IPS-20b (cell line): Measurements from ENCODE around the gene IFNAR1.

ENCODE experiments used
- H3K27ac ChIP-seq: one replicate; pipeline ENCODE4 v1.5.1; 2013; ENCODE audit warnings: low read length
- H3K27me3 ChIP-seq: 2 replicates; pipeline ENCODE4 v1.6.1; 2013; ENCODE audit warnings: mild to moderate bottlenecking, low read length, inconsistent platforms; ENCODE audit not compliant: insufficient read depth
- H3K36me3 ChIP-seq: 2 replicates; pipeline ENCODE4 v1.6.1; 2013; ENCODE audit warnings: low read depth, mild to moderate bottlenecking, inconsistent platforms, low read length, moderate library complexity; ENCODE audit not compliant: insufficient read depth
- H3K4me1 ChIP-seq: 2 replicates; pipeline ENCODE4 v1.6.1; 2013; ENCODE audit warnings: mild to moderate bottlenecking, control low read depth, inconsistent platforms, low read length, moderate library complexity; ENCODE audit not compliant: insufficient read depth
- H3K4me3 ChIP-seq: 2 replicates; pipeline ENCODE4 v1.5.1; 2013; ENCODE audit warnings: mild to moderate bottlenecking, low read length, inconsistent platforms
- H3K9ac ChIP-seq: 2 replicates; pipeline ENCODE4 v1.6.1; 2013; ENCODE audit warnings: low read depth, mild to moderate bottlenecking, inconsistent platforms, low read length, moderate library complexity
- H3K9me3 ChIP-seq: 2 replicates; pipeline ENCODE4 v1.6.1; 2013; ENCODE audit warnings: mild to moderate bottlenecking, low read depth, low read length, inconsistent platforms; ENCODE audit not compliant: insufficient read depth

IFNAR1 gene

DNA sequence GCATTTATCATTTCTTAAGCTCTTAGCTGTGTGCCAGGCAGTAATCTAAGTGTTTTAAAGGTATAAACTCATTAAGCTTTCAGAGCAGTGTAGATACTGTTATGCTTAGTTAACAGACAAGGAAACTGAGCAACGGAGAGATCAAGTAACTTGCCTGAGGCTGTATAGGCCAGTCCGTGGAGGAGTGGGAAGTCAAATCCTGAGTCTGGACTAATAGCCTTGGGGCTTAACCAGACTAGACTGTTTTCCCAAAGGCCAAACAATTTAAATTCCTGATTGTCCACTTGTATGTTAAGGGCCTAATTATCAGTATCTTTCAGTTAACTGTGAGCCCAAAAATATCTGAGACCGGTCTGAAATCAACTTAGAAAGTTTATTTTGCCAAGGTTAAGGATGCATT lies 2.6 kb downstream of the IFNAR1 start:
- Histone ChIP-seq H3K27ac (no peak overlapping the region), H3K9me3 (peaks cover 6% of the 10 kb centered on the region; the same call in 1 of the 2 replicates), H3K4me1 (no peaks in the 10 kb centered on the region), H3K4me3 (no peak overlapping the region), H3K36me3 (peaks cover 17% of the 10 kb centered on the region), H3K9ac (no peak overlapping the region), H3K27me3 (no peaks in the 10 kb centered on the region)

DNA sequence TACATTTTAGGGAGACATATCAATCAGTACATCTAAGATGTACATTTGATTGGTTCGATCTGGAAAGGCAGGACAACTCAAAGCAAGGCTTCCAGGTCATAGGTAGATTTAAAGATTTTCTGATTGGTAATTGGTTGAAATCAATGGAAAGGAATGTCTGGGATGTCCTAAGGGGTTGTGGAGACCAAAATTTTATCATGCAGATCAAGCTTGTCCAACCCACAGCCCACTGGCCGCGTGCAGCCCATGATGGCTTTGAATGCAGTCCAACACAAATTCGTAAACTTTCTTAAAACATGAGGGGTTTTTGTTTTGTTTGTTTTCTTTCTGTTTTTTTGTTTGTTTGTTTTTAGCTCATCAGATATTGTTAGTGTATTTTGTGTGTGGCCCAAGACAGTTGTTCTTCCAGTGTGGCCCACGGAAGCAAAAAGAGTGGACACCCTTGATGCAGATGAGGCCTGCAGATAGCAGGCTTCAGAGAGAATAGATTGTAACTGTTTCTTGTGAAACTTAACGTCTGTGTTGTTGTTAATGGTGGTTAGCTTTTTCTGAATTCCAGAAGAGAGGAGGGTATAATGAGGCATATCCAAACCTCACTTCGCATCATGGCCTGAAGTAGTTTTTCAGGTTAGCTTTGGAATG lies 3.1 kb downstream of the IFNAR1 start:
- no peaks in the 10 kb centered on the region for H3K27me3 ChIP-seq
- no peaks in the 10 kb centered on the region for H3K4me1 ChIP-seq
- H3K9ac ChIP-seq: no peak overlapping the region
- peaks cover 18% of the 10 kb centered on the region for H3K36me3 ChIP-seq
- no peak overlapping the region for H3K27ac ChIP-seq
- H3K4me3 ChIP-seq: no peak overlapping the region
- peaks cover 12% of the 10 kb centered on the region for H3K9me3 ChIP-seq

GRCh38 chr21:33330726-33331125 lies 6.0 kb downstream of the IFNAR1 start:
- Histone ChIP-seq H3K9ac (no peak overlapping the region), H3K9me3 (peaks cover 14% of the 10 kb centered on the region), H3K27me3 (no peaks in the 10 kb centered on the region), H3K4me1 (no peaks in the 10 kb centered on the region), H3K36me3 (peaks cover 18% of the 10 kb centered on the region), H3K27ac (no peak overlapping the region), H3K4me3 (no peak overlapping the region)

DNA sequence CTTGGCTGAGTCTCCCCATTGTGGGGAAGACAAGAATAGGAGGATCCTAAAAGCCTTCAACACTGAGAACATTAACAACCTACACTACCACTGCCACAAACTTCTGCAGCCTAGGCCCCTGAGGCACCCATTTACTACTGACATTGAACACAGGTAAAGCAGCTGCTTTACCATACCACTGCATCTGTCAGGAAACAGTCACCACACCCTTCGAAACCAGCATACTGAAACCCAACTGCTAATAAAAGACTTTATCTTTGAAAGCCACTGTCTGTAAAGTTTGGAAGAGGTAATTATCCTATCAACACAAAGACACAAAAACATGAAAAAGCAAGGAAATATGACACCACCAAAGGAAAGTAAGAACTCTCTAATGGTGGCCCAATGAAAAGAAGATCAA lies 7.4 kb downstream of the IFNAR1 start:
- peaks cover 14% of the 10 kb centered on the region for H3K9me3 ChIP-seq
- H3K4me1 ChIP-seq: no peaks in the 10 kb centered on the region
- H3K36me3 ChIP-seq: peaks cover 18% of the 10 kb centered on the region
- H3K4me3 ChIP-seq: no peak overlapping the region
- H3K27ac ChIP-seq: no peak overlapping the region
- no peak overlapping the region for H3K9ac ChIP-seq
- no peaks in the 10 kb centered on the region for H3K27me3 ChIP-seq

- Histone ChIP-seq H3K4me1 (no peaks in the 10 kb centered on the region), H3K27me3 (no peaks in the 10 kb centered on the region), H3K4me3 (no peak overlapping the region), H3K9ac (no peak overlapping the region), H3K9me3 (peaks cover 14% of the 10 kb centered on the region), H3K27ac (no peak overlapping the region), H3K36me3 (peaks cover 22% of the 10 kb centered on the region)
These were observed 9.4 kb downstream of the IFNAR1 start for GRCh38 chr21:33334191-33334590.

GRCh38 chr21:33334824-33335223 lies 10.1 kb downstream of the IFNAR1 start:
- H3K4me1 ChIP-seq: no peaks in the 10 kb centered on the region
- no peaks in the 10 kb centered on the region for H3K27me3 ChIP-seq
- no peak overlapping the region for H3K9ac ChIP-seq
- H3K27ac ChIP-seq: no peak overlapping the region
- H3K9me3 ChIP-seq: peaks cover 14% of the 10 kb centered on the region
- no peak overlapping the region for H3K4me3 ChIP-seq
- peaks cover 22% of the 10 kb centered on the region for H3K36me3 ChIP-seq

DNA sequence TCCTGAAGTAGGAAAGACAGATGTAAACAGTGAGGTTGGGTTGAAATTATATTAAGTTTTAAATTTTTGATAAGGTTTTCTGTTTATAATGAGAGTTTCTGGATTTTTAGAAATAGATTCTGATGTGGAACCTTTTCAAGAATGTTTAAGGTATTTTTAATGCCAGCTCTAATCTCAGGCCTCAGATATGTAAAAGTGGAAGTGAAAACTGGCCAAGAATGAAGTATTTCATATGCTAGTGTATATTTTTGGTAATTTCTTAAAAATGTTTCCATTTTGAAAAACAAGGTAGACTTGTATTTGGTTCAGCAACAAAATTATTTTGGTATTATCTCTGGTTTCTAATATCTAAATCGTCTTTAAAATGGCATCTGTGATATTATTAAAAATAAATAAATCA lies 14.4 kb downstream of the IFNAR1 start:
- H3K36me3 ChIP-seq: peaks cover 26% of the 10 kb centered on the region
- H3K9me3 ChIP-seq: no peaks in the 10 kb centered on the region
- no peaks in the 10 kb centered on the region for H3K4me1 ChIP-seq
- H3K9ac ChIP-seq: no peak overlapping the region
- H3K4me3 ChIP-seq: no peak overlapping the region
- H3K27ac ChIP-seq: no peak overlapping the region
- H3K27me3 ChIP-seq: no peaks in the 10 kb centered on the region

- Histone ChIP-seq H3K36me3 (peaks cover 27% of the 10 kb centered on the region), H3K4me1 (no peaks in the 10 kb centered on the region), H3K9me3 (no peaks in the 10 kb centered on the region), H3K27me3 (no peaks in the 10 kb centered on the region), H3K27ac (no peak overlapping the region), H3K9ac (no peak overlapping the region), H3K4me3 (no peak overlapping the region)
These were observed 15.1 kb downstream of the IFNAR1 start for GRCh38 chr21:33339918-33340317.

GRCh38 chr21:33345751-33346238 lies 21.0 kb downstream of the IFNAR1 start:
- no peak overlapping the region for H3K27ac ChIP-seq
- no peak overlapping the region for H3K9ac ChIP-seq
- H3K4me3 ChIP-seq: no peak overlapping the region
- no peaks in the 10 kb centered on the region for H3K27me3 ChIP-seq
- no peaks in the 10 kb centered on the region for H3K9me3 ChIP-seq
- H3K36me3 ChIP-seq: peaks cover 53% of the 10 kb centered on the region
- H3K4me1 ChIP-seq: no peaks in the 10 kb centered on the region

DNA sequence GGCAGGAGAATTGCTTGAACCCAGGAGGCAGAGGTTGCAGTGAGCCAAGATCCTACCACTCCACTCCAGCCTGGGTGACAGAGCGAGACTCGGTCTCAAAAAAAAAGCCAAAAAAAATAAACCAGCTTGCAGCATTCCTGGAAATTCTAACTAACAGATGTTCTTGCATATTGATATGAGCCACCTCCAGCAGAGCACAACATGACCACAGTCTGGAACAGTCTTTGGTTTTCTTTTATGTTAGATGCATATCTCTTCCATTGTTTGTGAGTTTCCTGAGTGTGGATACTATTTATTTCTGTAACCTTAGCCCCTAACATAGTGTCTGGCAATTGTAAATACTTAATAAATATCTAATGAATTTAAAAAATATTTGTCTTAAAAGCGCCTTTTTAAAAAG lies 23.9 kb downstream of the IFNAR1 start:
- Histone ChIP-seq H3K36me3 (peaks cover 42% of the 10 kb centered on the region), H3K9me3 (no peaks in the 10 kb centered on the region), H3K4me1 (no peaks in the 10 kb centered on the region), H3K27me3 (no peaks in the 10 kb centered on the region), H3K27ac (no peak overlapping the region), H3K4me3 (no peak overlapping the region), H3K9ac (no peak overlapping the region)

GRCh38 chr21:33350676-33351075 lies 25.9 kb downstream of the IFNAR1 start:
- Histone ChIP-seq H3K9me3 (no peaks in the 10 kb centered on the region), H3K4me1 (no peaks in the 10 kb centered on the region), H3K4me3 (no peak overlapping the region), H3K9ac (no peak overlapping the region), H3K27me3 (no peaks in the 10 kb centered on the region), H3K27ac (no peak overlapping the region), H3K36me3 (peaks cover 45% of the 10 kb centered on the region)

DNA sequence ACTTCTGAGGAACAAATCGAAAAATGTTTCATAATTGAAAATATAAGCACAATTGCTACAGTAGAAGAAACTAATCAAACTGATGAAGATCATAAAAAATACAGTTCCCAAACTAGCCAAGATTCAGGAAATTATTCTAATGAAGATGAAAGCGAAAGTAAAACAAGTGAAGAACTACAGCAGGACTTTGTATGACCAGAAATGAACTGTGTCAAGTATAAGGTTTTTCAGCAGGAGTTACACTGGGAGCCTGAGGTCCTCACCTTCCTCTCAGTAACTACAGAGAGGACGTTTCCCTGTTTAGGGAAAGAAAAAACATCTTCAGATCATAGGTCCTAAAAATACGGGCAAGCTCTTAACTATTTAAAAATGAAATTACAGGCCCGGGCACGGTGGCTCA lies 30.6 kb downstream of the IFNAR1 start:
- Histone ChIP-seq H3K4me3 (no peak overlapping the region), H3K9ac (no peak overlapping the region), H3K27me3 (no peaks in the 10 kb centered on the region), H3K4me1 (no peaks in the 10 kb centered on the region), H3K36me3 (peaks cover 33% of the 10 kb centered on the region), H3K9me3 (no peaks in the 10 kb centered on the region), H3K27ac (no peak overlapping the region)
